Stimulated activated CD8-positive, alpha-beta memory T cell treated with anti-CD3 and anti-CD28 coated beads, Interleukin-7, amount 100 ng/mL, for 1 hour (primary cell): Measurements from ENCODE around the gene MAPKAP1.
"Not testable (repeated sequence)": the region's sequence is repeated elsewhere in the genome, so short reads cannot be mapped to it uniquely, and the experiment has no call there.

Experiments used
- DNase-seq, 2 donors: peaks; one replicate each; pipeline ENCODE4 v3.0.0-alpha.2; 2020; ENCODE audit warnings: low read depth in 2 of 2

The MAPKAP1 gene

GRCh38 chr9:125730168-125730567 is 23.2 kb upstream of the MAPKAP1 start:
- no peak for DNase-seq

GRCh38 chr9:125726456-125727132 is 19.6 kb upstream of the MAPKAP1 start:
- DNase-seq: no peak

DNA sequence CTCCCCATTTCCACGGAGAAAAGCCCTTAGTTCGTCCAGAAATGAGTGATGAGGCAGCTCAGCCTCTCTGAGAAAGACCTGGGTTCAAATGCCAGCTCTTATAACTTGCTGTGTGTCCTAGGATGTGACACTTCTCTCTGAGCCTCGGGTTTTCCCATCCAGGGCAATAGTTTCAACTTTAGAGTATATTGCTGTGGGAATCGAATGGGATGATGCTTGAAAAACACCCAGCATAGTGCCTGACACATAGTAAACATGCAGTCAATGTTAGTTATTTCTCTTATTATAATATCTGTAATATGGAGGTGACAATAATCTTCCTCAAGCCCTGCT is 430 bp upstream of the MAPKAP1 start:
- DNase-seq: no peak

DNA sequence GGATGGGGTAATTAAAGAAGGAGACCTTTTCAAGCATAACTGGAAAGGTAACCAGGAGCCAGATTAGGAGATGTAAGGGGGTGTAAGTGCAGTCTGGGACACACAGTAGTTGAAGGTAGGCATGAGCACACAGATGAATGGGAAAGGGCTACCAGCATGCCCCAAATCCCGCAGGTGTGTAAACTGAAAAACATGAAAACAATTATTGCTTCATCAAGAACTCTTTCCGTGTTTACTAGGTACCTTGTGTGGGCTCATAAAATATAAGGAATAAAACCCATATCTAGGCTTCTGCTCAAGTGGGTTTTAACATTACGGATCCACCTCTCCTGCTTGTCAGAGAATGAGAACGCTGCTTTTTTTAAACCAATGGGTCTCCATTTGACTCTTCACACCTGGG is 1.1 kb downstream of the MAPKAP1 start:
- no peak for DNase-seq

GRCh38 chr9:125703662-125704061 is 3.3 kb downstream of the MAPKAP1 start:
- no peak for DNase-seq

DNA sequence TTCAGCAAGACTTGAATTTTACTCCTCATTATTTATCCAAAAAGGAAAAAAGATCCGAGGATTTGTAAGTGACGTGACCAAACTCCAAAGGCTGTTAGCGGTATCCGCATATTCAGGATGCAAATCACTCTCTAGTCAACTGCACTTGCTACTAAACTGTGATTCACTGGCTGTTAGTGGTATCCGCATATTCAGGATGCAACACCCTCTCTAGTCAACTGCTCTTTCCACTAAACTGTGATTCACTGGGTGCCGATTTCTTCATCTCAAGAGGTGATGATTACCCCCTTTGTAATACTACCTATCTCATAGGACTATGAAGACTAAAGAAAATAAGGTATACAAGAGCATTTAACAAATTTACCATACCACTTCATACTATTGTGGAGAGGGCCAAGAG is 5.7 kb downstream of the MAPKAP1 start:
- no peak for DNase-seq

GRCh38 chr9:125700791-125701190 is 6.2 kb downstream of the MAPKAP1 start:
- no peak for DNase-seq

DNA sequence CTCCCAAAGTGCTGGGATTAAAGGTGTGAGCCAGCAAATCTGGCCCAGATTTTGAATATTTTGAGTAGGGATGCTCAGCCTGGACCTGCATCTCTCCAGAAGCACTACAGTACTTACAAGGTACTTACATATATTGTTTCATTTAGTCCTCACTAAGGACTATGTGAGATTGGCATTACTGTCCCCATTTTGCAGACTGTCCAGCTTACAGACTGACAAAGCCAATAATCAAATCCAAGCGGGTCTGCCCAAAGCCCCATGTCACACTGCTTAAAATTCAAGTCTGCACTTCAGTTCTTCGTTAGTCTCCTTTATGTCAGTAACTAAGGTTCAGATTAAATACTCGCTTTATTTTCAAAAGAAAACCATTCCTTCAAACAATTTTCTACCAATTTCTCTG is 7.1 kb downstream of the MAPKAP1 start:
- no peak for DNase-seq

DNA sequence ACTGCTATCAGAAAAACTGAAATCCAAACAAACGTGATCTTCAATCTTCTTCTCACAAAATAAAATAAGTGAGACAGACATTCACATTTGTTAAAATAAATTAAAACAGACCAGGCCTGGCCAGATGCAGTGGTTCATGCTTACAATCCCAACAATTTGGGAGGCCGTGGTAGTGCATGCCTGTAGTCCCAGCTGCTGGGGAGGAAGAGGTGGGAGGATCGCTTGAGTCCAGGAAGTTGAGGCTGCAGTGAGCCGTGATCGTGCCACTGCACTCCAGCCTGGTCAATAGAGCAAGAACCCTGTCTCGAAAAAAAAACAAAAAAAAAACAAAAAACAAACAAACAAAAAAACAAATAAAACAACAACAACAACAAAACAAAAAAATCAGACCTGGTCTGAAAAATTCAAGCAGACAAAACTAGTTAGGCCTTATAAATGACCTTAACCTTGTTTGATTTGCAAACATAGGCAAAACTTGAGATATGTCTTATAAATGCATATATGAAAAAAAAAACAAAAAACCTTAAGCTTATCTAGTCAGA is 10.8 kb downstream of the MAPKAP1 start:
- DNase-seq: no peak

- DNase-seq: not testable (repeated sequence)
Observed at GRCh38 chr9:125695548-125695947, 11.5 kb downstream of the MAPKAP1 start.

- DNase-seq: no peak
Observed at GRCh38 chr9:125694478-125694877, 12.5 kb downstream of the MAPKAP1 start.

GRCh38 chr9:125693492-125693891 is 13.5 kb downstream of the MAPKAP1 start:
- DNase-seq: not testable (repeated sequence)

- no peak for DNase-seq
Observed at GRCh38 chr9:125691869-125692268, 15.1 kb downstream of the MAPKAP1 start.

DNA sequence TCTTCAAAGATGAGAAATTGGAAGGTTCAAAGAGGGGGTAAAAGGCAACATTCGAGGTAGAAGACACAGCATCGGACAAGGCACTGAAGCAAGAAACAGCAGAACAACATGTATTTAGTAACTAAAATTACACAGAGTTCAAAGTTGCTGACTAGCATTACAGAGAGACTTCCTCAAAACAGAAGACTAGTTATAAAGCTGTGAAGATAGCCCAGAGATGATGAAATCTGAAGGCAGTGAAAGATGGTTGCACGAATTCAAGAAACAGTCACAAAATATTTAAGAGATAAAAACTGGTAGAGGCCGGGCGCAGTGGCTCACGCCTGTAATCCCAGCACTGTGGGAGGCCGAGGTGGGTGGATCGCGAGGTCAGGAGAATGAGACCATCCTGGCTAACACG is 16.3 kb downstream of the MAPKAP1 start:
- DNase-seq: no peak

GRCh38 chr9:125687163-125687863 is 19.7 kb downstream of the MAPKAP1 start:
- no peak for DNase-seq

DNA sequence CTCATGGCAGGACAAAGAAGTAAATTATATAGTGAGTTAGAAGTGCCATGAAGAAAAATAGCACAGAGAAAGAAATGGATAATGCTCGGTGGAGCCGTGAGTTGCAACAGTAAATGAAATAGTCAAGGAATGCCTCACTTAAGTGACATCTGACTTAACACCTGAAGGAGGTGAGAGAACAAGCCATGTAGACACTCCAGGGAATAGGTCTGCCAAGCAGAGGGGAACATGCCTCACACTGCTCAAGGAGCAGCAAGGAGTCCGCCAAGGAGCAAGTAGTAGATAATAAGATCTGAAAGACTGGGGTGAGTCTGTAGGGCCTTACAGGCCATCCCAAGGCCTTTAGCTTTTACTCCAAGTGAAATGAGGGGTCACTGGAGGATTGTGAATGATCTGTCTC is 21.8 kb downstream of the MAPKAP1 start:
- no peak for DNase-seq

GRCh38 chr9:125683486-125683885 is 23.5 kb downstream of the MAPKAP1 start:
- DNase-seq: no peak

GRCh38 chr9:125682340-125682739 is 24.7 kb downstream of the MAPKAP1 start:
- no peak for DNase-seq

GRCh38 chr9:125681657-125682056 is 25.4 kb downstream of the MAPKAP1 start:
- no peak for DNase-seq

- no peak for DNase-seq
Observed at GRCh38 chr9:125681086-125681622, 25.9 kb downstream of the MAPKAP1 start.

GRCh38 chr9:125680445-125680844 is 26.6 kb downstream of the MAPKAP1 start:
- DNase-seq: no peak

DNA sequence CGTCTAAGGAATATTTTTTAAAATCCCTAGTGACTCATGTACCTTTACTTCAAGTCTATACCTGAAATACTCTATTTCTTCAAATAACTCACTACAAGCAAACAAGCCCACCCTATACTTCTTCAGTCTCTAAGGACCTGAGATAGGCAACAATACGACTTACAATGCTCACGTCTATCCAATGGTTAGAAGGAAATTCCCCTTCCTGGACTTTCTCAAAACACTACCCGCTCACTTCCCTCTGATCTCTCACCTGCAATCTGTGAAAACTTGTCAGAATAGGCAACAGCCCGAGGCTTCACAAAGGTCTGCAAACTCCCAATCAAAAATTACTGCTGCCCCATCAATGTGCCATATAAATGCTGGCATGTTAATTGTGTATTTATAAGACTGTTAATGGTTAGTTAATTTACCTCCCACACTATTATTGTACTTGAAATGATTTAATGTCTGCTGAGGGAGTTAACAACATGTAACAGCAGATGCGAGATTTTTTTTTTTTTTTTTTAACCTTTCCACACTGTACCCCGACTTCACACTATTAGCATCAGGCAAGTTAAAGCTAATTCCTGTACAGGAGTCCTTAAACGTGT is 27.3 kb downstream of the MAPKAP1 start:
- no peak for DNase-seq
